Lower lobe of right lung (tissue), 2 donors: Measurements from ENCODE around the gene KRT2. TPM values are rescaled to one million over a fixed set of nuclear protein-coding genes. Genes with fewer than 3 reads are reported as not detected.

ENCODE experiments used
- ATAC-seq, 2 donors: fragments of 200-7000 bp; cut with Tn5 transposase; one replicate each; pipeline ENCODE4 v1.9.1; 2020 to 2022; ENCODE audit warnings: mild to moderate bottlenecking in 2 of 2, moderate library complexity in 2 of 2
- DNase-seq: peaks from one replicate; pipeline ENCODE4 v3.0.0-alpha.2; 2020
- H3K27ac ChIP-seq: fragments of 200-600 bp; one replicate; pipeline ENCODE4 v1.8.0; 2022
- H3K27me3 ChIP-seq: fragments of 200-600 bp; one replicate; pipeline ENCODE4 v1.8.0; 2022; ENCODE audit warnings: low read depth
- H3K36me3 ChIP-seq: fragments of 200-600 bp; one replicate; pipeline ENCODE4 v1.8.0; 2022; ENCODE audit warnings: mild to moderate bottlenecking
- H3K4me1 ChIP-seq: fragments of 200-600 bp; one replicate; pipeline ENCODE4 v1.8.0; 2022
- H3K4me3 ChIP-seq: fragments of 200-600 bp; one replicate; pipeline ENCODE4 v1.8.0; 2022; ENCODE audit warnings: mild to moderate bottlenecking
- H3K9me3 ChIP-seq: fragments of 200-600 bp; one replicate; pipeline ENCODE4 v1.8.0; 2022
- intact Hi-C: fragments of 100-400 bp; cut with DNase I; formaldehyde crosslinking; loops from one replicate; pipeline ENCODE4 v1.11.0; 2022
- total RNA-seq: library from RNA; stranded (reverse); fragmentation: NEBNext Ultra II Directional; extraction: Animal tissue kit (Norgen Biotek cat#: 25700); gene quantifications from one replicate; pipeline ENCODE4 v1.2.1, GENCODE V29; 2021
- TF ChIP-seq, protein P1 (sequence below): fragments of 200-600 bp; IDR thresholded peaks from one replicate; pipeline ENCODE4 v1.8.0; 2022; ENCODE audit warnings: antibody characterized with exemption, mild to moderate bottlenecking
- donor health status: DM: no; HTN: yes; CAD: no; lungs with severe emphysema.

The KRT2 gene
- total RNA-seq, 1 donor from 2014 or later: not detected

DNA sequence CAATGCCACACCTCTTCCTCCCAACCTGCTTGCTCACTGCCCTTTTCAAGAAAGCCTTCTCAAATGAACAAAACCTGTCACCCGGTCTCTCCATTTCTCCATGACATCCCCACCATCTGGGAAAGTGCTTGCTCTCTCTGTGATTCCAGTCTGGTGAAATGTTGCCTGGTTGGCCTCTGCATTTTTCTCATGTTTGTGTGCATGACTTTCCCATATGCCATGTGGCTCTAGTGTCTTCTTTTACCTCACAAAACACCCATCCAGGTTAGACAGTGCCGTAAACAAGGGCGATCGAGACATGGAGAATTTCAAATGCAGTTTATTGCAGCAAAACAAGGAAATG is 22.4 kb upstream of the KRT2 start:
- no peak for DNase-seq
- ATAC-seq: no peak
- Histone ChIP-seq H3K27ac (no peak overlapping the region), H3K27me3 (peaks cover 6% of the 10 kb centered on the region), H3K4me1 (no peaks in the 10 kb centered on the region), H3K4me3 (no peak overlapping the region), H3K9me3 (no peaks in the 10 kb centered on the region), H3K36me3 (no peaks in the 10 kb centered on the region)
- TF ChIP-seq, protein P1, sequence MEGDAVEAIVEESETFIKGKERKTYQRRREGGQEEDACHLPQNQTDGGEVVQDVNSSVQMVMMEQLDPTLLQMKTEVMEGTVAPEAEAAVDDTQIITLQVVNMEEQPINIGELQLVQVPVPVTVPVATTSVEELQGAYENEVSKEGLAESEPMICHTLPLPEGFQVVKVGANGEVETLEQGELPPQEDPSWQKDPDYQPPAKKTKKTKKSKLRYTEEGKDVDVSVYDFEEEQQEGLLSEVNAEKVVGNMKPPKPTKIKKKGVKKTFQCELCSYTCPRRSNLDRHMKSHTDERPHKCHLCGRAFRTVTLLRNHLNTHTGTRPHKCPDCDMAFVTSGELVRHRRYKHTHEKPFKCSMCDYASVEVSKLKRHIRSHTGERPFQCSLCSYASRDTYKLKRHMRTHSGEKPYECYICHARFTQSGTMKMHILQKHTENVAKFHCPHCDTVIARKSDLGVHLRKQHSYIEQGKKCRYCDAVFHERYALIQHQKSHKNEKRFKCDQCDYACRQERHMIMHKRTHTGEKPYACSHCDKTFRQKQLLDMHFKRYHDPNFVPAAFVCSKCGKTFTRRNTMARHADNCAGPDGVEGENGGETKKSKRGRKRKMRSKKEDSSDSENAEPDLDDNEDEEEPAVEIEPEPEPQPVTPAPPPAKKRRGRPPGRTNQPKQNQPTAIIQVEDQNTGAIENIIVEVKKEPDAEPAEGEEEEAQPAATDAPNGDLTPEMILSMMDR: no peak
- intact Hi-C loops: no loop called here

DNA sequence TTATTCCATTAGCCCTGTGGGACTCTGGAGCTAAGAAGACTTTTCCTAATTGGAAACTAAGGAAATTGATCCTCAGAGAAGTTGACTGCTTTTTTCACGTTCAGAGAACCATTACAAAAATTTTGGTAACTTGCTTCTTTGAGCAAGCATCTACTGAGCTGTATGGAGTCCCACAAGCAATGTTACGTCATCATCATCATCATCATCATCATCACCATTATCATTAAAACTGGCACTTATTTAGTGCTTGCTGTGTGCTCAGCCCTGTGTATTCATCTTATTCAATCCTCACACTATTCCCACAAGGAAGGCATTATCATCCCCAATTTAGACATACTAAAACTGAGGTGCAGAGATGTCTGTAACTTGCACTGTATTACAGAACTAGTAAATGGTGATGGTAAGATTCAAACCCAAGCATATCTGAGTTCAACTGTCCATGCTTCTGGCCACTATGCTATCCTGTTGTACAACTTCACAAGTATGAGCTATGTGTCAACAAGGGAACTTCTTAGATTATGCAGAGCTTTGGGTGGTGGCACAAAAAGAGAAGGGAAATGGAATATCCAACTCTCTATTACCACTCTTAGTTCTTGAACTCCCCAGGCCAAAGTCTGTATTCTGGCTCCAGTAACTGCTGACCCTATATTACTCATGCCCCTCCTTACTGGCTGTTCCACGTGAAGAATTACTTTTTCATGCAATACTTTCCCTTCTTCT is 21.9 kb upstream of the KRT2 start:
- no peak overlapping the region for H3K27ac ChIP-seq
- TF ChIP-seq, protein P1: no peak
- ATAC-seq: no peak

DNA sequence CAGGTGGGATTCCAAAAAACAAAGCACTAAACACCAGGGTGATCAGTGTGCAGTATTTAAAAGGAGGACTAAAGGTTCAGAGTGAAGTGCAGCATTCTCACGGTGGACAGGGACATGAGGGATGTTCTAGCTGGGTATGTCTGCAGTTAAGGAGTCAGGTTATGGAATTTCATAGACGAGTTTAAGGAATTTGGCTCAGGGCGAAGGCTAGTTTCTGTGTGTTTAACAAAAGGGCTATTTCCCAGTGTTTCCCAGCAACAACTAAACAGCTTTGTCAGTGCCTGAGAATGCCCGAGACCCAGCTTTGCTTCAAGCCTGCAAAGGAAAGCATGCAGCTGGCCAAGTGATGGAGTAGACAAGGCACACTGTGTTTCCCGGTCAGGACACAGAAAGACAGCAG is 21.2 kb upstream of the KRT2 start:
- ATAC-seq: no peak
- intact Hi-C loops: no loop called here
- no peaks in the 10 kb centered on the region for H3K4me1 ChIP-seq
- no peaks in the 10 kb centered on the region for H3K36me3 ChIP-seq
- TF ChIP-seq, protein P1: no peak
- H3K4me3 ChIP-seq: no peak overlapping the region
- peaks cover 4% of the 10 kb centered on the region for H3K27me3 ChIP-seq
- no peak for DNase-seq
- H3K9me3 ChIP-seq: no peaks in the 10 kb centered on the region
- no peak overlapping the region for H3K27ac ChIP-seq

More for the DNA sequence above, 21.9 kb upstream of the KRT2 start:
- Histone ChIP-seq H3K4me3 (no peak overlapping the region), H3K9me3 (no peaks in the 10 kb centered on the region), H3K36me3 (no peaks in the 10 kb centered on the region), H3K27me3 (peaks cover 6% of the 10 kb centered on the region), H3K4me1 (no peaks in the 10 kb centered on the region)
- intact Hi-C loops: no loop called here
- no peak for DNase-seq

DNA sequence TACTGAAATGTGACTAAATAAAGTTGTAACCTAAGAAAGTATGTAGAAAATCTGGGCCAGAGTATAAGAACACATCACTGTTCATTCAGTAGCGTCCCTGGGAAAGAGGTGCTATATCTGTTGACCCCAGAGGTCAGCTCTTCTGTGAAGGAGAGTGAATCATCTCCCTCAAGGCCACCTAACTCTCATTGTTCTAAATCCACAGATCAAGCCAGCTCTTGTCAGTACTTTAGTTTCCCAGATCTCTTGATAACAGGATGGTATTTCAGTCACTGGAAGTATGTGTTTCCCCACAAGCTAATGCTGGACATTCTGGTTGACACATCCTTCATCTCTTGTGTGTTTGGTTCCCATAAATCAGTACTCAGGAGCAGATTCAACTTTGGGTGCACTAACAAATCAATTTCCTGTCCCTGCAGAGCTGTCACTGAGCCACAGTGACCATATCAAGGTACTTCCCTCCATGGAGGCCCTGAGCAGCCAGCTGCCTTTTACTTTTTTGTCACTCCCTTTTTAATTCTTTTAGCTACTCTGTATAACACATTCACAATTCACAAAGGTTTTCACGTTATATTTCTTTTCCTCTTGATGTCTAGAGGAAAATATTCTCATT is 20.4 kb upstream of the KRT2 start:
- H3K4me1 ChIP-seq: no peaks in the 10 kb centered on the region
- H3K27me3 ChIP-seq: peaks cover 9% of the 10 kb centered on the region
- ATAC-seq (no peak), DNase-seq (no peak)
- intact Hi-C loops: no loop called here
- H3K4me3 ChIP-seq: no peak overlapping the region
- TF ChIP-seq, protein P1: no peak
- no peak overlapping the region for H3K27ac ChIP-seq
- no peaks in the 10 kb centered on the region for H3K36me3 ChIP-seq
- no peaks in the 10 kb centered on the region for H3K9me3 ChIP-seq

DNA sequence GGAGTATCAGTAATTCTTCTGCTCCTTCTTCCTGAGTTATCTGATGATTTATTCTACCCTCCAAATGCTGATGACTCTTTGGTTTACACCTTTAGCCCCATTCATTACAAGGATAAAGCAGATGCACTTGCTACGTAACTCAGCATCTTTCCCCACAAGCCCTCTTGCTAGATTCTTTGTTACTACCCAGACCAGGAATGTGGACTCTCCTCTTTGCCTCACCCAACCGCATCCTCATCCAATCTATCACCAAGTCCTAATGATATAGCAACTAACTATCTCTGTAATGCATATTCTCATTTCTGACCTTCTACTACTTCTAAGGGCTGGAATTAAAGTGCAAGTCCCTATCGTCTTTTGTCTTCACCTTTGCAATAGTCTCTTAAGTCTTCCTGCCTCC is 18.9 kb upstream of the KRT2 start:
- H3K9me3 ChIP-seq: no peaks in the 10 kb centered on the region
- H3K27me3 ChIP-seq: peaks cover 10% of the 10 kb centered on the region
- H3K36me3 ChIP-seq: no peaks in the 10 kb centered on the region
- intact Hi-C loops: no loop called here
- no peak overlapping the region for H3K27ac ChIP-seq
- DNase-seq: no peak
- H3K4me1 ChIP-seq: no peaks in the 10 kb centered on the region
- no peak for ATAC-seq
- TF ChIP-seq, protein P1: no peak
- no peak overlapping the region for H3K4me3 ChIP-seq
